NCI-H1048 (cell line): ENCODE data around the gene ICAM5.

ENCODE experiments used
- DNase-seq: peaks from one replicate; lab custom pipeline; 2025; lab: John Stamatoyannopoulos, UW

Gene ICAM5

DNA sequence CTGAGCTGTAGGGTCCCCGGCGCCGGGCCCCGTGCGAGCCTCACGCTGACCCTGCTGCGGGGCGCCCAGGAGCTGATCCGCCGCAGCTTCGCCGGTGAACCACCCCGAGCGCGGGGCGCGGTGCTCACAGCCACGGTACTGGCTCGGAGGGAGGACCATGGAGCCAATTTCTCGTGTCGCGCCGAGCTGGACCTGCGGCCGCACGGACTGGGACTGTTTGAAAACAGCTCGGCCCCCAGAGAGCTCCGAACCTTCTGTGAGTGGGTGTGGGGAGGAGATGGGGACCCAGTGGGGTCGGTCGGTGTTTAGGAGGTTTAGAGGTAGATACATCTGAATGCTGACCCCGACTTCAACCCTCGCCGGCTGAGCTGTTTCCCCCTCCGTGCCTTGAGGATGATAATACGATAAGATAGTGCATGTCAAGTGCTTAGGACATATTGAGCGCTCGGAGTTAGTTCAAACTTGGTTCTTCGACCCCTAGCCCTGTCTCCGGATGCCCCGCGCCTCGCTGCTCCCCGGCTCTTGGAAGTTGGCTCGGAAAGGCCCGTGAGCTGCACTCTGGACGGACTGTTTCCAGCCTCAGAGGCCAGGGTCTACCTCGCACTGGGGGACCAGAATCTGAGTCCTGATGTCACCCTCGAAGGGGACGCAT lies 1.9 kb downstream of the ICAM5 start:
- no peak for DNase-seq

DNA sequence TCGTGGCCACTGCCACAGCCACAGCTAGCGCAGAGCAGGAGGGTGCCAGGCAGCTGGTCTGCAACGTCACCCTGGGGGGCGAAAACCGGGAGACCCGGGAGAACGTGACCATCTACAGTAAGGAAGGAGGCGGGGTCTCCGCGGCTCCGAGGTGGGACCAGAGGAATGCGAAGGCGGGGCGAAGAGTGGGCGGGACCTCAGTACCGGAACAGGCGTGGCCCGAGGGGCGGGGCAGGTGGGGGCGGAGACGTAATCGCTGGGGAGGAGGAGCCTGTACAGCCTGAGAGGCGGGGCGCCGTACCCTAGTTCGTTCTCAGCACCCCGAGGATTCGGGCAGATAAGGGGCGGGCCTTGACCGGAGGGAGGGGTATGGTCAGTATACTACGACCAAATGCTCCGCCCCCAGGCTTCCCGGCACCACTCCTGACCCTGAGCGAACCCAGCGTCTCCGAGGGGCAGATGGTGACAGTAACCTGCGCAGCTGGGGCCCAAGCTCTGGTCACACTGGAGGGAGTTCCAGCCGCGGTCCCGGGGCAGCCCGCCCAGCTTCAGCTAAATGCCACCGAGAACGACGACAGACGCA lies 2.5 kb downstream of the ICAM5 start:
- peak; percentile 46 for DNase-seq

DNA sequence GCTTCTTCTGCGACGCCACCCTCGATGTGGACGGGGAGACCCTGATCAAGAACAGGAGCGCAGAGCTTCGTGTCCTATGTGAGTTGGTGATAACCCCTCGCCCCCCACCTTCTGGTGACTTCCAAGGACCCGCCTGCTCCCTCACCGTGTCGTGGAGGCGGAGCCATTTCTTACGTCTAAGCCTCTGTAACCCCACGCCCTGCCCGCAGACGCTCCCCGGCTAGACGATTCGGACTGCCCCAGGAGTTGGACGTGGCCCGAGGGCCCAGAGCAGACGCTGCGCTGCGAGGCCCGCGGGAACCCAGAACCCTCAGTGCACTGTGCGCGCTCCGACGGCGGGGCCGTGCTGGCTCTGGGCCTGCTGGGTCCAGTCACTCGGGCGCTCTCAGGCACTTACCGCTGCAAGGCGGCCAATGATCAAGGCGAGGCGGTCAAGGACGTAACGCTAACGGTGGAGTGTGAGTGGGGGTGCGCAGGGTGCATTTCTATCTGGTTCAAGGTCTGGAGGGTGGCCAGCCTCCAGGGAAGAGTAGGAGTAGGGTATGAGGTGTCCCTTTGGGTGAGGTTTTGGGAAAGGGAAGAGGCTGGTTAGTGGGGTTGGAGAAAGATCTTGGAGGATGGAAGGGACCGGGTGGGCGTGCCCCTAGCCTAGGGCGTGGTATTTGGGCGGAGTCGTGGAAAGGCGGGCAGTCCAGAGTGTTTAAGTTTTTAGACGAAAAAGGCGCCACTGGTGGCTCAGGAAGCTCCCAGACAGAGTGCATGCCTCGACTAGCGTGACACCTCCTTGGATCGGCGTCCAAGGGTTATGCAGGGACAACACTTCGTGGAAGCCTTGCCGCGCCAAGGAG lies 3.3 kb downstream of the ICAM5 start:
- no peak for DNase-seq

DNA sequence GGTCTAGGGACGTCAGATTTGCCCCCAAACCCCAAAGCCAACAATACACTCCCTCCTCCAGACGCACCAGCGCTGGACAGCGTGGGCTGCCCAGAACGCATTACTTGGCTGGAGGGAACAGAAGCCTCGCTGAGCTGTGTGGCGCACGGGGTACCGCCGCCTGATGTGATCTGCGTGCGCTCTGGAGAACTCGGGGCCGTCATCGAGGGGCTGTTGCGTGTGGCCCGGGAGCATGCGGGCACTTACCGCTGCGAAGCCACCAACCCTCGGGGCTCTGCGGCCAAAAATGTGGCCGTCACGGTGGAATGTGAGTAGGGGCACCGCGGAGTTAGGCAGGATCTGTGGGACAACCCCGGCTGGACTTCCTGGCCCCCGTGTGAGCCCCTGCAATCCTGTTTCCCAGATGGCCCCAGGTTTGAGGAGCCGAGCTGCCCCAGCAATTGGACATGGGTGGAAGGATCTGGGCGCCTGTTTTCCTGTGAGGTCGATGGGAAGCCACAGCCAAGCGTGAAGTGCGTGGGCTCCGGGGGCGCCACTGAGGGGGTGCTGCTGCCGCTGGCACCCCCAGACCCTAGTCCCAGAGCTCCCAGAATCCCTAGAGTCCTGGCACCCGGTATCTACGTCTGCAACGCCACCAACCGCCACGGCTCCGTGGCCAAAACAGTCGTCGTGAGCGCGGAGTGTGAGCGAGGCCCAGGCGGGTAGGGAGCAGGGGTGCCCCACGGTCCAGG lies 4.0 kb downstream of the ICAM5 start:
- DNase-seq: no peak

DNA sequence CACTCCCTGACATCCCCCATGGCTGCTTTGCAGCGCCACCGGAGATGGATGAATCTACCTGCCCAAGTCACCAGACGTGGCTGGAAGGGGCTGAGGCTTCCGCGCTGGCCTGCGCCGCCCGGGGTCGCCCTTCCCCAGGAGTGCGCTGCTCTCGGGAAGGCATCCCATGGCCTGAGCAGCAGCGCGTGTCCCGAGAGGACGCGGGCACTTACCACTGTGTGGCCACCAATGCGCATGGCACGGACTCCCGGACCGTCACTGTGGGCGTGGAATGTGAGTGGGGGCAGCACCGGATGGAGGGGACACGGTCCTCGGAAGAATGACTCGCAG lies 4.6 kb downstream of the ICAM5 start:
- no peak for DNase-seq

DNA sequence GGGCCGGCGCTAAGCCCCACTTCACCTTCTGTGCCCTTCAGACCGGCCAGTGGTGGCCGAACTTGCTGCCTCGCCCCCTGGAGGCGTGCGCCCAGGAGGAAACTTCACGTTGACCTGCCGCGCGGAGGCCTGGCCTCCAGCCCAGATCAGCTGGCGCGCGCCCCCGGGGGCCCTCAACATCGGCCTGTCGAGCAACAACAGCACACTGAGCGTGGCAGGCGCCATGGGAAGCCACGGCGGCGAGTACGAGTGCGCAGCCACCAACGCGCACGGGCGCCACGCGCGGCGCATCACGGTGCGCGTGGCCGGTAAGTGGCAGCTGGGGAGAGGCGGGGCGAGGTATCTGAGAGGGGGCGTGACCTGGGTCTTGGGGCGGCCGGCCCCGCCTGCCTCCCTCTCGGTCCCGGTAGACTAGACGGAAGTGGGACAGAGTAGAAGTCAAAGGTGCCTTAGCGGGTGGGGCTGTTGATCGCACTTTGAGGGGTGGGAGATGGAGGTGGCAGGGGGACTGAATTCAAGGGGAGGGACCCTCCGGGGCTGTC lies 5.6 kb downstream of the ICAM5 start:
- no peak for DNase-seq

DNA sequence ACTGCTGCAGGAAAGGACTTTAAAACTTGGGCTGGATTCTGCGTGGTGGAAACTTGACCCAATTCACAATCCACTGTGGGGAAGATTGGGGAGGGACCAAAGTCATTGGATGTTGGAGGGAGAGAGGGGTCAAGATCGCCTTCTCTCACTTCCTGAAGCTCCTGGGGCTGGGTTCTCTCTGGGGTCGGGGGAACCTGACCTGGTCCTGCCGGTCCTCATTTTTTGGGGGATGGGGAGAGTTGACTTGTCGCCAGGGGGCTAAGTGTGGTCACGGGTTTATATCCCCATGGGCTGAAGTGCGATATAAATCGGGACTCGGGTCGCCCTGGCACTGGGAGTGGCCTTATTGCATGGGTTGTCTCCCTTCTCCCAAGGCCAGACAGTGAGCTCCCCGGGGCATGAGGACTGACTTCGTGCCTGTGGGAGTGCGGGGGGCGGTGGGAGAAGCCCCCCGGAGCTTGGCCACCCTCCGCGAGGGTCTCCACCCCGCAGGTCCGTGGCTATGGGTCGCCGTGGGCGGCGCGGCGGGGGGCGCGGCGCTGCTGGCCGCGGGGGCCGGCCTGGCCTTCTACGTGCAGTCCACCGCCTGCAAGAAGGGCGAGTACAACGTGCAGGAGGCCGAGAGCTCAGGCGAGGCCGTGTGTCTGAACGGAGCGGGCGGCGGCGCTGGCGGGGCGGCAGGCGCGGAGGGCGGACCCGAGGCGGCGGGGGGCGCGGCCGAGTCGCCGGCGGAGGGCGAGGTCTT lies 6.3 kb downstream of the ICAM5 start:
- no peak for DNase-seq

DNA sequence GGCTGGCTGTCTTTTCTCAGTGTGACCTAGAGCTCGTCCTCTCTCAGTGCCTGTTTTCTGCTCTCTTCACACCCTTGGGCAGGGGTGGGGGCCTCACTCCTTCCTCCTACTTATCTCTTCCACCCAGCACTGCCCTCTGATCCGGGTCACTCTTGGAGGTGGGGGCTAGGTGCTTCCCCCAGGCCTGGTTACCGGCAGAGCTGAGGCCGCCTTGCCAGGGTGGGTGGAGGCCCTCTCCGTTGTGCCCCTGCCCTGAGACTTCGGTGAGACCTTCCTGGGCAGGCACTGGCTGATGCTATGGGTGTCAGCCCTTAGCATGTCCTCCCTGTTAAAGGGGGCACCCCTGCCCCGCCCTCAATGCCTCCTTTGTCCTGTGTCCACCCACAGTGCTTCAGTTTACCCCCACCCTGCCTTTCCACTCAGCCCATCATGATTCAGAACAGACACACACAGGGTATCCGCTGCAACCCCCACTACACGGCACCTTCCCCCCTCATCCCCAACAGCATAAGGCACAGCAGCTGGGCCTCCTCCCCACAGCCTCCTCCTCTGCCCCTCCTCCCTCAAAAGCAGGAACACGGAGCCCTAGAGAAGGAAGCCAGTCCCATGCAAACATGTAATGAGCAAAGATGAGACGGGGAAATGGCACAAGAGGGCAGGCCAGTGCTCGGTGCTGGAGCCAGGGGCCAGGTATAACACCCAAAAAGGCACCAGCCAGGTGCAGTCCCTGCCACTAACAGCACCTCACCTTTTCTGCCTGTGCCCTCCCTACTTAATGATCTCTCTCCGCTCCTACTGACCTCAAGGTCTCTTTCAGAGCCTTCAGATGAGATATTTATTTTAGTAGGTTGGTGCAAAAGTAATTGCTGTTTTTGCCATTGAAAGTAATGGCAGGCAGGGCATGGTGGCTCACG lies 10.1 kb downstream of the ICAM5 start:
- DNase-seq: no peak

DNA sequence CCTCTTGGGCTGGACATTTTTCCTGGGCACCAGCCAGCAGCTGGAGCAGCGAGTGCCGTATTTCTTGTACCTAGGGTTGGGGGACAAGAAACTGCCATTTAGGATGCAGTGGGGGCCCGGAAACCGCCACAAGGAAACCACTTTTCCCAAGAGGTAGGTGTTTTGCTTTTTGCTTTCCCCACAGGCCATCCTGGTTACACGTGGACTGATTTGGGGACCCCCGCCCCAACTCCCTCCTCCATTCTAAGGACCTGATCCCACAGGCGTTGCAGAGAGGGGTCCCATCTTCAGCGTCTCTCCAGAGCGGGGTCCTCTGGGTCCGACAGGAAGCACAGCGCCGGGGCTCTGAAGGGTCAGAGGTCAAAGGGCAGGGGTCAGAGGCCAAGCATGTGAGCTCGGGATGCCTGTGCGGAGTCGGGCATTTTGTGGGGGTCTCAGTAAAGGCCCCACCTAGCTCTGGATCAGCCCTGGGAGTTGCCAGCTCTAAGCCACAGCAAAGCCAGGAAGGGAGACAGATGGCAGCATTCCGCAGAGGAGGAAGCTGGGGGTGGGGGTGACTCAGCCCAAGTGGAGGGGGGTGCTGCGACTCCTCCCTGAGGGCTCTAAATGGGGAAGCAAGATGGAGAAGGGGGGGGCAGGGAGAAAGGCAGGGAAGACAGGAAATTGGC lies 15.5 kb downstream of the ICAM5 start:
- DNase-seq: no peak

DNA sequence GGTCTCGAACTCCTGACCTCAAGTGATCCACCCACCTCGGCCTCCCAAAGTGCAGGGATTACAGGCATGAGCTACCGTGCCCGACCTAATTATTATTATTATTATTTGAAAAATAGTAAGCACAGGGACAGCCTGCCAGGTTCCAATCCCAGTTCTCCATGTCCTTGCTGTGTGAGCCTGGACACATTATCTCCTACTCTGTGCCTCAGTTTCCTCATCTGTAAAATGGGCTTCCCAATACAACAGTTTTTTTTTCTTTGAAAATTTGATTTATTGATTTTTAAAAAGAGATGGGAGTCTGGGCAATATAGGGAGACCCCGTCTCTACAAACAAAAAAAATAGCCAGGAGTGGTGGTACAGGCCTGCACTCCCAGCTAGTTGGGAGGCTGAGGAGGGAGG lies 16.6 kb downstream of the ICAM5 start:
- DNase-seq: no peak

DNA sequence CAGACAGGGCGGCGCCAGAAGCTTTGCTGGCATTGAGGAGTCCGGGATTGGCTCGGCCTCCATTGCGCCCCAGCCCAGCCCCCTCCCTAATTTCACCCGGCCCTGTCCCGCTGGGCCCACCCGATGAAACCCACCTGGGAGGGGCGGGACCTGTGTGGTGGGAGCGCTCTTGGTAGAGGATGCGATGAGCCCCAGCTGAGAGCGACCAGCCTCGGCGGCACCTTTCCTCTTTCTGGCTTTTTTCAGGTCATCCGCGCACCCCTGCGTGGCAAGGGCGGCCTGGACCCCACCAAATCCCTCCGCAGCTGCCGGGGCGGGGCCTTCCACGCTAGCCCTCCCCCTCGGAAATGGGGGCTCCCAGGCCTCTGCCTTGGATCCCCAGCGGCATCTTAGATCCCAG lies 19.7 kb downstream of the ICAM5 start, which contains the start of gene ZGLP1:
TSS of gene ZGLP1 (minus strand) at position 393 of the 400 bp plus-strand sequence.
- no peak for DNase-seq

DNA sequence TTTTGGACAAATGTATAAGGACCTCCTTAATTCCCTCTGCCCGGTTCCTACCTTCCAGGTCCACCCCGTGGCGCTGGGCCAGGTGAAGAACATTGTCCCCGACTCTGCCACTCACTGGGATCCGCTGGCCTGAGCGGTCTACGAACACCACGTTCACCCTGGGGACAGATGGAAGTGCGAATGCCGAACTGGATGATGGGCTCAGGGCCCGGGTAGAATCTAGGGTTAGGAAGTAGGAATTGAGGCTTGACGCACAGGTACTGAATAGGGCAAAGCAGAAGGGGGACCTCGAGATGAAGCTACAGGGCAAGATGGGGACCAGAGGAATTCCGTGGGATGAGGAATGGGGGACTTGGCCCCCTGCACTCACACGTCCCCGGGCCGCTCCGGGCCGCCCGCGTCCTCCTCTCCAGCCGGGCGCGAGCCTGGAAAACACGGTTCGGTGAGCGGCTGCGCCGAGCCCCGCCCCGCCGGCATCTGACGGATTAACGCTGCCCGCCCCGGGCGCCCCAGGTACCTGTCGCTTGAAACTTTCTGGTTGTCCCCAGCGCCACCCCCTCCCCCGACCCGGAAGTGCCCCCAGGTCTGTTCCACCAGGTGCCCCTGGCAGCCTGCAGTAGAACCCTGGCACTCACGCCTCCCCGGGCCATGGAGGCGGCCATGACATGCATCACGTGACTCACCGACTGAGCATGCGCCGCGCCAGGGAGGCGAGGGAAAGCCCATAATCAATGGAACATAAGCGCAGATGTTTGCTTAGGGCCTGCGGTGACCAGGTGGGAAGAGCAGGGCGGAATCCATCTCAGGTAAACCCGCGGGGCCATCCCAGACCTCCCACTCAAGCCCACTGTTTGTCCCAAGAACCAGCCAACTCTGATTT lies 25.8 kb downstream of the ICAM5 start, which contains the start of gene FDX2:
TSS of gene FDX2 (minus strand) at position 681 of the 880 bp plus-strand sequence. CDS start at position 662, 19 bp downstream.
- DNase-seq: peak; percentile 82

DNA sequence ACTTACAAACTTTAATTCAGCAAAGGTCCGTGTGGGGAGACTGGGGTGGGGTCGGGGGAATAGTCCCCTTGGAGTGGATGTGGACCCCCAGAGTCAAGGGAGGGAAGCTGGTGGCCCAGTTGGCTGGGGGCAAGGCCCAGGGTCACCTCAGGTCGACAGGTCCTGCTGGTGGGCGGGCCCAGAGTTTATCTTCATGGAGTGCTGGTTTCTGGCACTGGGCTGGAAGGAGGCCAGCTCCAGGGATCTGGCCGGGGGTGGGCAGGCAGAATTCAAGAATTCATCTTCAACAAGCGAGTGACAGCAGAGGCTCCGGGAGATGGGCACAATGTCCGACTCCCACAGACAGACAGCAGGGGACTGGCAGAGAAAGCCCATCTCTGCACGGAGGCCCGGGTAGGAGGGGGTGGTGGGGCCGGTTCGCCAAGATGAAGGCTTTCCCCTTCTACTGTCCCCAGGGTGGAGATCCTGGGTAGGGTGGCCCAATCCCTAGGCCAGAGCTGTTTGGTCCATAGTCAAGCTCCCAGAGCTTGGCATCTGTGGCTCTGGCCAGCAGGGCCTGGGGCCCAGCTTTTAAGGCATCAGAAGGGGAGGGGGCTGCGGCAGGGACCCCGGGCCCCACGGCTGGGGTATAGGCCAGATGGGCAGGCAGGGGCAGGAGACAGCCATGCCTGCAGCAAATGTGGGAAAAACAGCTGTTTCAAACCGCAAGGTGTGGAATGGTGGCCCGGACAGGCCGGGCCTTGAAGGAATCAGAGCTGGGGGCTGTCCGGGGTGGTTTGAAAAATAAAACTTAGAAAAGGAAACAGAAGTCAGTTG lies 26.7 kb downstream of the ICAM5 start:
- no peak for DNase-seq

DNA sequence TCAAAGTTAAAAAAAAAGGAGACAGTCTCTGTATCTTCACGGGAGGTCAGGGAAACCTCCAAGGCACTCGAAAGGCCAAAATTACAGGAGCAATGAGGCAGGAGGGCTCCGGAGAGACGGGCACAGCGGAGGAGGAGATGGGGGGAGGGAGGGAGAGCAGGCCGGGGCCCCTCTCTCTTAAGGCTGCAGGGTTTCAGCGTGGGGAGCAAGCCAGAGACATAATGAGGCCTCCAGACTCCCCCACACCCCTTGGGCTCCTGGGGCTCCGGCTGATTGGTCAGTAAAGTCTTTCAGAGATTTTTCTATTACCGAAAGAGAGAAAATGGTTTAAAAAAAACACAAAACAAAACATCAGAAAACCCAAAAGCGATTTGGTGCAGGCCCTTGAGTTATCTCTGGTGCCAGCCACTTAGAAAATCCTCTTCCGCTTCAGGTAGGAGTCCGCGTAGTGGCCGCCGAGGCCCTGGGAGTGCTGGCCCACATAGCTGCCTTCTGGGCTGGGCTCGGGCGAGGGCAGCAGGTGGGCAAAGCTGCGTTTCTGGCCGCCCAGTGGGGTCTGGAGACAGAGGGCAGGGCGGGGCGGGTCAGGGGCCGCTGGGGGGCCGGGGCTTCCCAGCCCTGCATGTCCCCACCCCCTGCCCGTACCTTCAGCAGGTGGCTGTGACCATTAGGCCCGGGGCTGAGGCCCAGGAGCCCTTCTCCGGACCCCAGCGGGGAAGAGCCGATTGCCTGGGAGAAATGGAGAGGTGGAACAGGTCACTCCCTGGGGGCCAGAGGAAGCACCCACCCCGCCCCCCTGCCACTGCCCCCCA lies 27.5 kb downstream of the ICAM5 start:
- no peak for DNase-seq

DNA sequence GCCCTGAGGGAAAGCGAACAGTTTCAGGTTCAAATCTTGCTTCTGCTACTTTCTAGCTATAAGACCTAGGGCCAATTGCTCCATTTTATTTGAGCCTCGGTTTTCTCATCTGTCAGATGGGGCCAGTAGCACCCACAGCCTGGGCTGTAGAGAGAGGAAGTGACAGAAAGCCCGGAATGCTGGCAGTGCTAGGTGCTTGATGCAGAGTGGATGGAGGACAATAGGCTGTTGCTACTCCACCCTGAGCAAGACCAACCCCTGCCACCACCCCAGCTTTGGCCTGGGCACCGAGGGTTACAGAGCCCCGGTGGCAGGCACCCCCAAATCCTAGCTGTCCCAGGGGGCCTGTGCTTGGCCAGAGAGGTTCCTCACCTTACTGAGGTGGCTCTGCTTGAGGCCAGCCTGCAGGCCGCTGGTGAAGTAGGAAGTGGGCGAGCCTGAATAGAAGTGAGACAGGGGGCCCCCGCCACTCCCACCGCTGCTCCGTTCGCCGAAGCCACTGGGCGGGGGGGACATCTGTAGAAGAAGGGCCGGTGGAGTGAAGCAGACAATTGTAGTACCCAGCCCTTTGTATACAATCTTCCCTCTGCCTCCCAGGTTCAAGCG lies 28.2 kb downstream of the ICAM5 start:
- no peak for DNase-seq

DNA sequence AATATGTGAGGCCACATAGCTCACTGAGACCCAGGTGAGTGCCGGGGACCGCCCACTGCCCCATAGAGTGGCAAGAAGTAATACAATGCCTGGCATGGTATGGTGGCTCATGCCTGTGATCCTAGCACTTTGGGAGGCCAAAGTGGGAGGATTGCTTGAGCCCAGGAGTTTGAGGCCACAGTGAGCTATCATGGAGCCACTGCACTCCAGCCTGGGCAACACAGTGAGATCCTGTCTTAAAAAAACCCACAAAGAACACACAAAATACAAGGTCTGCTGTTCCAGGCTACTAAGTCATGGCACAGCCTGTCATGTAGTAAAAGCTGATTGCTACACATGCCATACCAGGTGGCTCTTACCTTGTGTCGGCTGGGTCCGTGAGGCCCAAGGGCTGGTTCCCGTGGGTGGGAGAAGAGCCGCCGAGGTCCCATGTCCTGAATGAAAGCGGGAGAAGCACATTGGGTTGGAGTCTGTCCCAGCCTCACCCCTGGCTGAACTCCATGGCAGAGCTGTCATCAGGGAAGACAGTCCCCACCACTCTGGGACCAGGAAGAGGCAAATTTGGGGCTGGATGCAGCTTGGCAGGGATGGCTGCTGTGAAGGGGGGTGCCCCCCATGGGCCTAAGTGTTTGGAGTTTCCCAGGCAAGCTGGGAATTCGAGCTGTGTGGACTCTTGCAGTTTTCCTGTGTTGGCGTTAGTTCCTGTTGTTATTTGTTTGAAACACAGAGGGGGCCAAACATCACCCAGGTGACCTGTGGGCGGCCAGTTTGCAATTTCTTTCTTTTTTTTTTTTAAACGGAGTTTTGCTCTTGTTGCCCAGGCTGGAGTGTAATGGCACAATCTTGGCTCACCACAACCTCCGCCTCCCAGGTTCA lies 29.3 kb downstream of the ICAM5 start:
- no peak for DNase-seq
